H54 (cell line): ENCODE results near the gene TBK1.

Experiments used
- DNase-seq: peaks from one replicate; pipeline ENCODE4 v3.0.0; 2011; ENCODE audit warnings: low spot score, mixed read lengths; ENCODE audit not compliant: insufficient read length
- FAIRE-seq: peaks from 3 replicates; lab custom pipeline; 2011; peaks lifted over from hg19 to GRCh38; lab: Jason Lieb, UNC
- POLR2A ChIP-seq: IDR thresholded peaks from 2 replicates; pipeline ENCODE4 v1.6.1; 2011; ENCODE audit warnings: low read depth, mild to moderate bottlenecking, low read length

Gene TBK1

GRCh38 chr12:64461634-64462414, 9.9 kb downstream of the TBK1 start:
- no peak for TF ChIP-seq POLR2A
- DNase-seq (no peak), FAIRE-seq (peak; percentile 92)

- no peak for TF ChIP-seq POLR2A
- DNase-seq = no peak
- FAIRE-seq = no peak
Observed at GRCh38 chr12:64466178-64466577, 14.3 kb downstream of the TBK1 start.

GRCh38 chr12:64468966-64469365, 17.0 kb downstream of the TBK1 start:
- DNase-seq = no peak
- FAIRE-seq = peak; percentile 64

DNA sequence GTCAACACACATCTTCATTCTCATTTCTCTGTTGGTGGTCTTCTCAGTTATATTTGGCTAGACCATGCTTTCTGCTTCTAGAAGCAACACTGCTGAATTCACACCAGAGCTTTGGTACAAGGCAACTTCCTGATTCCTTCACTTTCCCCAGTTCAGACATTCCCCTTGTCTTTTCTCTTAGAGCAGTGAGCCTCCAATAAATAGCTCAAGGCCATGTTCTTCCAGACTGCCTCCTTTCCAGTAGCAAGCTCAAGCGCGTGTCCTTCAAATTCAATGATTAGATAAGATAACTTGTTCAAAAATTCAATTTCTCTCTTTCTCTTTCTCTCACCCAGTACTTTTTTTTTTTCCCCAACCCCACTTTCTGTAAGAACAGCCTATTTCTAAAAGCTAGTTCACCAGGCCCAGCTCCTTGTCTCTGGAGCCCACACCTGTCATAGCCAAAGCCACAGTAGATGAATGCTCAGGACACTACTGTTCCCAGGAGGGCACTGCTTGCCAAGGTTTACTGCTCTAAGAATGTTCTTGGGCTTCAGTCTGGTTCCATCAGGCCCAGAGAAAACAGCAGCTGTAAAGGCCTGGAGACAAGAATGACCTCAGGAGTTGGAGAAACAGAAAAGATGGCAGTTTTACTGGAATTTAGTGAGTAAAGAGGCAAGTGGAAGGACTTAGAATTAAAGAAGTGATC, 17.7 kb downstream of the TBK1 start:
- FAIRE-seq (no peak), DNase-seq (no peak)
- TF ChIP-seq POLR2A = no peak

More at GRCh38 chr12:64468966-64469365, 17.0 kb downstream of the TBK1 start:
- no peak for TF ChIP-seq POLR2A

- no peak for FAIRE-seq
- TF ChIP-seq POLR2A = no peak
- DNase-seq = no peak
Observed at GRCh38 chr12:64470495-64470894, 18.6 kb downstream of the TBK1 start.

- DNase-seq (no peak), FAIRE-seq (no peak)
- TF ChIP-seq POLR2A = no peak
Observed at GRCh38 chr12:64473176-64473575, 21.3 kb downstream of the TBK1 start.

DNA sequence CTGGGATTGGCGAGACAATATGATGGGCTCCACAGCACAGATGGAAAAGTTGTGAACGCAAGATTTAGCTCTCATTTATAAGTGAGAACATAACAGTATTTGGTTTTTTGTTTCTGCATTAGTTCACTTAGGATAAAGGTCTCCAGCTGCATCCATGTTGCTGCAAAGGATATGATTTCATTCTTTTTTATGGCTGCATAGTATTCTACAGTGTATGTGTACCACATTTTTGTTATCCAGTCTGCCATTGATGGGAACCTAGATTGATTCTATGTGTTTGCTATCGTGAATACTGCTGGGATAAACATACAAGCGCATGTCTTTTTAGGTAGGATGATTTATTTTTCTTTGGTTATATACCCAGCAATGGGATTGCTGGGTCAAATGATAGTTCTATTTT, 23.6 kb downstream of the TBK1 start:
- no peak for DNase-seq
- no peak for TF ChIP-seq POLR2A
- no peak for FAIRE-seq

GRCh38 chr12:64476844-64477243, 24.9 kb downstream of the TBK1 start:
- peak; percentile 75 for FAIRE-seq
- DNase-seq = no peak
- TF ChIP-seq POLR2A = no peak

- FAIRE-seq (peak; percentile 33), DNase-seq (no peak)
- TF ChIP-seq POLR2A = no peak
Observed at GRCh38 chr12:64478661-64479060, 26.7 kb downstream of the TBK1 start.

DNA sequence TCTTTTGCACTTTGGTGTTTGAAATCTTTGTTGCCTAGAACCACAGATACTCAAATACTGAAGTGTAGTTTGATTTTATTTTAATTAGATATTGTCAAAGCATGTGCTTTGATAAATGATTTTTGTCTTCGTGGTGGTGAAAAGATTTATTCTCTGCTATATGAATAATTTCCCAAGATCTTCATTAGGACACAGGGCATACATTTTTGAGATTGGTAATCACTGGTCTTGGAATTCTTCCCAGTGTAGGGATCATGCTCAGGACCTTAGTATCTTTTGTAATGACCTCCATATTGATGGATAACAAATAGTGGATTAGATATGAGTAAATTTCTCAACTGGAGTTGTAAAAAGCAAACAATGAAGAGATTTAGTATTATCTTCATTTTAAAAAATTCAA, 28.2 kb downstream of the TBK1 start:
- DNase-seq = no peak
- no peak for TF ChIP-seq POLR2A
- FAIRE-seq = peak; percentile 38

- TF ChIP-seq POLR2A = no peak
- no peak for DNase-seq
- FAIRE-seq = no peak
Observed at GRCh38 chr12:64486657-64487056, 34.7 kb downstream of the TBK1 start.

- TF ChIP-seq POLR2A = no peak
- FAIRE-seq = peak; percentile 73
- no peak for DNase-seq
Observed at GRCh38 chr12:64491718-64492117, 39.8 kb downstream of the TBK1 start.

- no peak for FAIRE-seq
- no peak for DNase-seq
- TF ChIP-seq POLR2A = no peak
Observed at GRCh38 chr12:64493513-64493912, 41.6 kb downstream of the TBK1 start.

GRCh38 chr12:64494998-64495729, 43.2 kb downstream of the TBK1 start:
- TF ChIP-seq POLR2A = no peak

More at GRCh38 chr12:64494998-64495729, 43.2 kb downstream of the TBK1 start:
- FAIRE-seq (no peak), DNase-seq (no peak)
